Activated CD8-positive, alpha-beta memory T cell treated with anti-CD3 and anti-CD28 coated beads, Interleukin-2, amount 50 U/mL, for 1 hour (primary cell): ENCODE measurements around the gene SLF2.

Source experiments
- DNase-seq: peaks from one replicate; pipeline ENCODE4 v3.0.0-alpha.2; 2020; ENCODE audit errors: extremely low read depth

Gene SLF2

DNA sequence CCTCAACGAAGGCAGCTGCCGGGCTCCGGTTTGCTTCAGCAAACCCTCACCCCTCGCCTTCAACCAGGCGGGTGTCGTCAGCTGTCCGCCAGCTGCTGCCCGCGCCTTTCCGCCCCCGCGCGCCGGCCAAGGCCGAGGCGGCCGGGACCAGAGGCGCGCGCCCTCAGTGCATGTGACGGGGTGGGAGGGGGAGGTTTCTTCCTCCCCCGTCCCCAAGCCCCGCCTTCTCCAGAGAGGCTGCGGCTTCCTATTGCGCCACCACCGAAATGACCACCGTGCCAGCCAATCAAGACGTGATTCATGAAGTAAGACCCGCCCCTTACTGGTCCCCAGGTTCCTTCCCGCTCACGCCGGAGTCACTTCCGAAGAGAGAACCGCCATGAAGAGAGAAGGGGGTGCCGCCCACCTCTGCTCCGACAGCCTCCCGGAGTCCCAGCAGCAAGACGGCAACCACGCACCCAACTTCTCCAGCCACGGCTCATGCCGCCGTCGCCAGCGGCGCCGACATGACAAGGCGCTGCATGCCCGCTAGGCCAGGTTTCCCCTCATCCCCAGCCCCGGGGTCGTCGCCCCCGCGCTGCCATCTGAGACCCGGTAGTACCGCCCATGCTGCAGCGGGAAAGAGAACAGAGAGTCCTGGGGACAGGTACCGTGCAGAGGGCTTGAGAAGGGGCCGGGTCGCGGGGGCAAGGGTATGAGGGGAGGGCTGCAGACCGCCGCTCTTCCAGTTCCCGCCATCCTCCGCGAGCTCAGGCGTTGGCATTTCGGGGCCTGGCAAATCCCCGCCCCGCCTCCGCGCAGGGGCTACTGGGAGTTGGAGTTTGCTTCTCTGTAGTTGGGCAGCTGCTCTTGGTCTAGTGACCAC lies at the start of gene SLF2:
Gene SLF2 (plus strand): TSS at position 359 of the 865 bp plus-strand sequence. CDS start 148 bp downstream, at position 507.
- DNase-seq: peak; percentile 85

DNA sequence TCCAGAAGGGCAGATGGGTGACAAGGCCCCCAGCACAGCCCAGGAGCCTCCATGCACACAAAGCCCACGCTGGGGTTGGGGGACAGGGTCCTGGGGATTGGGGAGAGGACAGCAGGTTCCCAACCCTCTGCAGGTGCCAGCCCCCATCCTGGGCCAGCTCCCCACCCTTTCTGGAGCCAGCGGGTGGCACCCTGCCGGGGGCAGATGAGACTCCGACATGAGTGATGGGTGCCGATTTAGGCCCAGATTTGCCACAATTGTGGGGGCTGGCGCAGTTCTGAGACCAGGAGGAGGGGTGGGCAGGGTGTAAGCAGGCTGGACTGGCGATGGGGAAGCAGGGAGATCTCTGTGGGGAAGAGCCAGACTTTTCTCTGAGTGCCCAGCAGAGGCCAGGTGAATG lies 49.3 kb upstream of the SLF2 start:
- DNase-seq: no peak

DNA sequence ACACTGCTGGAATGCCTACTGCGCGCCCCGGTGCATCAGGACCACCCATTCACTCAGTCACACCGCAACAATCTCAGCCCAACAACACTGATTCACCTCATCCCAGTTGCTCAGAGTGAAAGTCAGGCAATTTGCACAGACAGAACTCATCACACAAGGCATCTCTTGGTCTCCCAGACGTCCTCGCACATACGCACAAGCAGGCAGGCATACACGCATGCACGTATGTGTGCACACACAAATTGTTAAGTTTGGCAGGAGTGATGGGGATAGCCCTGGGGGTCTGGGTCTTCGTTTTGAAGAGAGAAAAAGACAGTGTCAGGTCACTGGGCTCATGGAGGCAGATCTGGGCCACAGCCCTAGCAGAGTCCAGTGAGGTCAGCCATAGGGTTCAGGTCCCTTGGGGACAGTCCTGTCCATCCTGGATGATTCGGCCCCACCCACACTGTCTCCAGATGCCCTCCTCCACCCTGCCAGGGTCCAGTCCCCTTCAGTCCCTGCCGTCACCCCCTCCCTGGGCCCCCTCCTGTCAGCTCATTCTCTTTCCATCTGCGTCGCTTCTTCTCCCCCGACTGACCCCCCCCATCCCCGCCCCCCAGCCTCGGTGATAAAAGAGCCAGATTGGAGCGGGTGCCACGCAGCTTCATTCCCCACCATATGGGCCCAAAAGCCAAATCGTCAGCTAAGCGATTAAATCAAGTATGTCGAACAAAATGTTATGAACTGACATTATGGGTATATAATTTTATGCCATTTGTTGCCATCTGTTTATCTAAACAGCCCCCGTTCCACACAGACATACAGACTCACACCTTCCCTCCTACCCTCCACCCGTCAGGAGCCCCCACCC lies 48.5 kb upstream of the SLF2 start:
- no peak for DNase-seq

GRCh38 chr10:100864978-100865377 lies 47.8 kb upstream of the SLF2 start:
- no peak for DNase-seq

DNA sequence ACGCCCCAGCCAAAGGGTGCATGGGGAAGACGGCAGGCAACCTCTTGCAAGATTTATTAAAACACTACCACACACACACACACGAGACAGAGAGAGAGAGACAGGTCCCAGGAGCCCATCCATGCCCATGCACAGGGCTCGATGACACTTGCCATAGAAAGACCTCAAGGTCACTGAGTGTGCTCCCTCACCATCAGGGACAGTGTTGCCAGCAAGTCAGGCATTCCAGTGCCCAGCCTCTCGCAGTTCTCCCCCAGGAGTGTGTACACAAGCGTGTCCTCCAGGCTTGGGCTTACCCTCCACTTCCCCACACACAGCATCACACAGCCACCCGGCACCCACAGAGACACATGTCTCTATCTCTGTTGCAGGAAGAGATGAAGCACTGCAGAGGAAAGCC lies 46.8 kb upstream of the SLF2 start:
- no peak for DNase-seq

GRCh38 chr10:100866575-100867098 lies 46.1 kb upstream of the SLF2 start:
- no peak for DNase-seq

DNA sequence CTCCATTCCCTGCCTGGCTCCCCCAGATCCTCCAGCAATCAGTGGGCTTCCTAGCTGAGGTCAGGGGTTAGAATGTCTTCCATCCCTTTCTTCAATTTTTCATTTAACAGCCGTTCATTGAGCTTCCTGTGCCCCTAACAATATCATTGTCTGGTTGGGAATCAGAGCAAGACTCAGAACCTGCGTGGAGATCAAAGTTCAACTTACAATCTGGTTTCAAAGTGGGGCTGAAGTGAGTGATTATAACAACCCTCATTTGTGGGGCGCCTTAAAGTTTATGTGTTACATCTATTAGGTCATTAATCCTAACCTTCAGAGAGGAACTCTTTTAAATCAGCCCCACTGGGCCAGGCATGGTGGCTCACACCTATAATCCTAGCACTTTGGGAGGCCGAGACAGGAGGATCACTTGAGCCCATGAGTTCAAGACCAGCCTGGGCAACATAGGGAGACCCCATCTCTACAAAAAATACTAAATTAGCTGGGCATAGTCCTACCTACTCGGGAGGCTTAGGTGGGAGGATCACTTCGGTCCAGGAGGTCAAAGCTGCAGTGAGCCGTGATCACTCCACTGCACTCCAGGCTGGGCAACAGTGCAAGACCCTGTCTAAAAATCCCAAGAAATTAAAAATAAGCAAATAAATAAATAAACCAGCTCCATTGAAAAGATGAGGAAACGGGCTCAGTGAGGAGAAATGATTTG lies 45.4 kb upstream of the SLF2 start:
- DNase-seq: no peak

DNA sequence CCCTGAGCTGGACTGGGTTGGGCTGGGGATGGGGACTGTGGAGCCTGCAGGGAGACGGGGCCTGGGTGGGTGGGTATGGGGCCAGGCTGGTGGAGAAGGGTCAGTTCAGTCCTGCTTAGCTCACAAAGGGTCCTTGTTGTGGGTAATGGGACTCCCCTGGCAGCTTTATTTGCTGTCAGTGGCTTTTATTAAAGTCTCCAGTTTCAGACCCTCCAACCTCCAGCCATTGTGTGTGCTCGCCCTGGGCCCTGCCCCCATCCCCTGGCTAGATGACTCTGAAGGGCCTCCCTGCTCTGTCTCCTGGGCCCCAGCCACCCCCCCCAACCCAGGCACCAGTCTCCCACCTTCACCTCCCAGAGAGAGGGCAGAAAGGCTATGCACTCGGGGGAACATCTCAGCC lies 44.4 kb upstream of the SLF2 start:
- DNase-seq: no peak

DNA sequence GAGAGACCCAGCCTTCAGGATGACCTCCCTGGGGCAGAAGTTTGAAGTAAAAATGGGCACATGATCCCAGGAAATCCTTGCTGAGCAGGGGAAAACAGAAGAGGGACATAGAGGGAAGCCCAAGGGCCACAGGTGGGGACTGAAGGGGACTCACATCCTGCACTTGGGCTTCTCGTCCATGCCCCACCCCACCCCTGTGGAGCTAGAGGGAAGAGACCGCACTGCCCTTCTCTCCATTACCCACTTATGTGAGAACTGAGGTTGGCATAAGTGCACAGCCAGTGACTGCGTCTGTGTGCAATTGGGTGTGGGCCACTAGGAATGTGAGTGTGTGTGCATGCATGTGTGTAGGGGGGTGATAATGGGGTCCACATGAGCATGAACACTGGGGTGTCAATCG lies 43.4 kb upstream of the SLF2 start:
- DNase-seq: no peak

DNA sequence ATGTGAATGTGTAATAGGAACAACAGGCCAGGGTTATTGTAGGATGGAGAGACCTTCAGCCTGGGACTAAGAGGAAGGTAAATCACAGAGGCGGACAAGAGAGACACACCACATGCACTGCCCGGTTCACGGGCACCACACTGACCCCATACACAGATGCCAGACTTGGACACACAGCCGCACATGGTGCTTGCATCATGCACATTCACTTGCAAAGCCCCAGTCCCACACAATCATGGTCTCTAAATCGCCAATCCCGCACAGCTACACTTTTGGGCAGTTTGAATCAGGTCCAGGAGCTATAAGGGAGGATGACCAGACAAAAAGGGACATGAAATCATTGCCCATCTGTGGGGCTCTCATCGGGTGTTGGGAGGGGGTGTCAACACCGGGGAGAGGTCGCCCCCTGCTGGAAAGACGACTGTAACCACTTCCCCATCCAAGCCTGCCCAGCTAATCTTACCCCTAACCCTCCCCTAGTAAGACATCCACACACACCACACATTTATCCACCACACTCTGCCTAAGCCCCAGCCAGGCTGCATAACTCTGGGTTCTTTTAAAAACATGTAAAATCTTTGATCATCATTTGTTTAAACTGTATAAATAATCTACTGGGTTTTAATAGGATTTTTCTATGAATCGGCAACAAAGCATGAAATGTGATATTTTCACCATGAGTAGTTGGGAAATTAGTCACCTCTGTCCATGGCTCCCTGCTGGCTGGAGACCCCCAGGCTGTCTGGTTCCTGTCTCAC lies 40.5 kb upstream of the SLF2 start:
- DNase-seq: no peak

DNA sequence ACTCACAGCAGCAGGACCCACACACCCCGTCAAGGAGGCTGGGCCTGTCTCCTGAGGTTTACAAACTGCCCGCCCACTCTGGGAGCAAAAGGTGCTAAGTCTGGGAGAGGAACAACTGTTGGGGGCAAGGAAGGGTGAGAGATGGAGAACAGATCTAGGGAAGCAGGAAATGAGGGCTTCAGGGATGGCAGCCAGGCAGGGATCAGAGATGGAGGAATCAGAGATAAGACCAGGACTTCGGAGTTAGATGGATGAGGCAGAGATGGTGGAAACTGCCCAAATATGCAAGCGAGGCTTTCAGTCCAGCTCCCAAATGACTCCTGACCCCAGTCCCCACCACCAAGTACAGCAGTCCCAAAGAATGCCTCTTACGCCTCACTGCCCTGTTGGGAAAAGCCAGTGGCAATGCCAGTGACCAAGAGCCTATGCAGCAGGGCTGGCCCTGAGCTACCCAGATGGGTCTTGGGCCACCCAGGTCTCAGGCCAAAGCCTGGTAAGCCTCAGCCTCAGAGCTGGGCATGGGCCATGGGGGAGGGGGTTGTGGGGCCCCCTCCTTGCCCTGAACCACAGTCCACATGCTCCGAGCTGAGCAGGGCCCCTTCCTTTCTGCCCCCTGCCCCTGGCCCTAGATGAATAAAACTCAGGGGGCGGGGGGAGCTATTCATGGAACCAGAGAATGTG lies 39.5 kb upstream of the SLF2 start:
- no peak for DNase-seq

GRCh38 chr10:100873827-100874326 lies 38.9 kb upstream of the SLF2 start:
- no peak for DNase-seq

- no peak for DNase-seq
Observed at GRCh38 chr10:100874702-100875483, 37.9 kb upstream of the SLF2 start.

DNA sequence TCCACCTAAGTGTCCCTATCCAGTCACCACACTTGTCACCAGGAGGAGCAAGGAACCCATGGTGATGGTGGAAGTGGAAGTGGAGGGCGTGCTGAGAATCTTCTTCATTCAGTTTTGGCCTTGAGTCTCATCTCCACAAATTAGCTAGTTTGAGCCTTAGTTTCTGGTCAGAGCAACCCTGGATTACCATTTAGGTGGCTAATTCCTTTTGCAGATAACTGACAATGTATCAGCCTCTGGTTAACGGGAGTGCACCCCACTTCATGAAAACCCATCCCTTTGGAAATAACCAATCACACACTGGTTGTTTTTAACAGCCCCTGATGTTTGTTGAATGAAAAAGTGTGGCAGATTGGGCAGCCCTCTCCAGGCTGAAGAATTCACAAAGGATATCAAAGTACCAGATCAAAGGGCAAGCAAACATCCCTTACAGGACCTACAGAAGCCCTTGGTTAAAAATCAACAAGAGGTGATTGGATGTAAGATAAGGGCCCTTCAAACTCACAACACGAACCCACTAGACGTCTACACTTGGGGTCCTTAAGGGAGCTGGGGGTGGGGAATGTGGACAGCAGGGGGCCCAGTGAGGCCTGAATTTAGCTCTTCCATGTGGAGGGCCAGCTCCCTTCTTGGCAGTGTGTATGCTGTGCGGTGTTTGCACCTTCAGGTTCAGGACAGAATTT lies 37.1 kb upstream of the SLF2 start:
- no peak for DNase-seq

DNA sequence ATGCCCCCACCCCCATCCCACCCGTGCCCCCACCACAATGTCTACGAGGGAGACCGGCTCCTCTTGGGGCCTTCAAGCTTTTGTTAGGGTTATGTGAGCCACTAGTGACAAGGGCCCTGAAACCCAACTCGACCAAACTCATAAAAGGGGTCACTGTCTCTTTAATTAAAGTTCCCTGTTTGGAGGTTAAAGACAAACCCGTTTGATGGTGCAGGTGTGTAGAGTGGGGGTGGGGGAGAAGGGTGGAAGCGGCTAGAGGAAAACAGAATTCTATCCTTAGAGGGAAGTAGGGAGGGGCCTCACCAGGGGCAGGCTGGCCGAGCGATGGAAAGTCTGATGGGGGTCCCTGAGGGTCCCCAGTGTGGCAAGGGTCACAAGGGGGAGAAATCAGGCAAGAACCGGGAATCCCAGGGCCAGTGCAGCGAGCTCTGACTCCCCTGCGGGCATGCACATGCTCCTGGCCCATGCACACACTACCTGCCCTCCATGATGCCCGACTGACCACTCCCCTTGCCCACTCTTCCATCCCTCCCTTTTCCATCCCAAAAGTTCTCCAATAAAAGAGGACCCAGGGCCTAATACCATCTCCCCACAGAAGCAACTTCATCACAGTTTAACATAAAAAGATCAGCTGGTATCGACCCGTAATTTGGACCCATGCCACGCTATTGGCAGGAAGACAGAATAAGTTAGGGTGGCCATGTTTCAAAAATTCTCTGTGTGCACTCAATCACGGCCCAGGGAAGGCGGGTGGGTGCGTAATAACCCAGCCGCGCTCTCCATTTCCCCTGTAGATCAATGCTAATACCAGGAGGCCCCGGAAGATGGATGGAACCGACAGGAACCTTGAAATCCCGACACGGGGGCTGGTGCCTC lies 35.9 kb upstream of the SLF2 start:
- no peak for DNase-seq

- DNase-seq: no peak
Observed at GRCh38 chr10:100877461-100877850, 35.3 kb upstream of the SLF2 start.

GRCh38 chr10:100878291-100878910 lies 34.4 kb upstream of the SLF2 start:
- DNase-seq: no peak
